IMR-90 (cell line): ENCODE measurements around the gene SORCS1. TPM values are rescaled to one million over a fixed set of nuclear protein-coding genes. Genes with fewer than 3 reads are reported as not detected.

Source experiments
- ATAC-seq: fragments of 200-7000 bp; cut with Tn5 transposase; 2 replicates; pipeline ENCODE4 v1.9.1; 2020; ENCODE audit warnings: low read depth, mild to moderate bottlenecking, moderate library complexity
- BruUV-seq: library from RNA; stranded (reverse); fragments of 400-500 nt; replicated peaks from 2 replicates; lab custom pipeline; 2021; lab: Mats Ljungman, UMichigan
- CTCF ChIA-PET: fragments of 300-600 bp; formaldehyde crosslinking; extraction: SDS; loops from one replicate; lab custom pipeline; 2021; ENCODE audit warnings: antibody characterized with exemption; lab: Yijun Ruan, JAX
- POLR2A ChIA-PET: fragments of 300-600 bp; sonication (Branson Sonifier 250); formaldehyde crosslinking; loops from one replicate; lab custom pipeline; 2022; ENCODE audit warnings: antibody characterized with exemption; ENCODE audit not compliant: unreplicated experiment; lab: Charles Lee
- DNase-seq: peaks from one replicate; pipeline ENCODE4 v3.0.0; 2013
- H2AFZ ChIP-seq: replicated peaks from 2 replicates; pipeline ENCODE3; 2013; ENCODE audit warnings: low read length, mild to moderate bottlenecking; ENCODE audit not compliant: poor library complexity
- H2AK5ac ChIP-seq: 2 replicates; pipeline ENCODE4 v1.6.1; 2013; ENCODE audit warnings: low read depth, low read length, inconsistent platforms
- H2AK9ac ChIP-seq: replicated peaks from 2 replicates; pipeline ENCODE3; 2013; ENCODE audit warnings: mild to moderate bottlenecking, low read depth, low read length, moderate library complexity; ENCODE audit not compliant: poor library complexity
- H2BK120ac ChIP-seq: 2 replicates; pipeline ENCODE4 v1.6.1; 2013; ENCODE audit warnings: low read depth, low read length, inconsistent platforms
- H2BK15ac ChIP-seq: 3 replicates; pipeline ENCODE4 v1.6.1; 2013; ENCODE audit warnings: low read depth, low read length, inconsistent platforms
- H2BK20ac ChIP-seq: 2 replicates; pipeline ENCODE4 v1.6.1; 2013; ENCODE audit warnings: low read depth, mild to moderate bottlenecking, inconsistent platforms, low read length, moderate library complexity
- H2BK5ac ChIP-seq: 2 replicates; pipeline ENCODE4 v1.6.1; 2013; ENCODE audit warnings: mild to moderate bottlenecking, low read depth, low read length, inconsistent platforms; ENCODE audit not compliant: poor library complexity, severe bottlenecking
- H3K14ac ChIP-seq: replicated peaks from 2 replicates; pipeline ENCODE4 v1.6.1; 2013; ENCODE audit warnings: low read depth, low read length, inconsistent platforms
- H3K18ac ChIP-seq: 2 replicates; pipeline ENCODE4 v1.6.1; 2013; ENCODE audit warnings: low read depth, low read length, control low read depth
- H3K23ac ChIP-seq: 2 replicates; pipeline ENCODE4 v1.6.1; 2013; ENCODE audit warnings: low read depth, low read length, inconsistent platforms
- H3K27ac ChIP-seq: 2 replicates; pipeline ENCODE4 v1.5.1; 2013; ENCODE audit warnings: mild to moderate bottlenecking, control low read depth, low read length; ENCODE audit not compliant: insufficient read depth
- H3K27me3 ChIP-seq: 2 replicates; pipeline ENCODE4 v1.6.1; 2013; ENCODE audit warnings: low read length; ENCODE audit not compliant: control insufficient read depth, insufficient read depth
- H3K36me3 ChIP-seq: 2 replicates; pipeline ENCODE4 v1.6.1; 2013; ENCODE audit warnings: low read length, mixed read lengths; ENCODE audit not compliant: control insufficient read depth, insufficient read depth
- H3K4ac ChIP-seq: 2 replicates; pipeline ENCODE4 v1.6.1; 2013; ENCODE audit warnings: low read depth, low read length, inconsistent platforms
- H3K4me1 ChIP-seq: 2 replicates; pipeline ENCODE4 v1.6.1; 2013; ENCODE audit warnings: low read length, mixed read lengths; ENCODE audit not compliant: control insufficient read depth, insufficient read depth
- H3K4me2 ChIP-seq: 2 replicates; pipeline ENCODE4 v1.6.1; 2013; ENCODE audit warnings: low read depth, mild to moderate bottlenecking, control low read depth, low read length, moderate library complexity
- H3K4me3 ChIP-seq: 2 replicates; pipeline ENCODE4 v1.5.1; 2013; ENCODE audit warnings: low read depth, mild to moderate bottlenecking, control low read depth, low read length, moderate library complexity; ENCODE audit not compliant: insufficient read depth
- H3K56ac ChIP-seq: 2 replicates; pipeline ENCODE4 v1.6.1; 2013; ENCODE audit warnings: low read length, inconsistent platforms; ENCODE audit not compliant: insufficient read depth; ENCODE audit errors: extremely low read depth
- H3K79me1 ChIP-seq, 2 experiments: 2 replicates each; pipeline ENCODE4 v1.6.1; 2013; ENCODE audit warnings: low read length in 2 of 2, inconsistent platforms in 1 of 2, low read depth in 1 of 2
- H3K9ac ChIP-seq: 2 replicates; pipeline ENCODE4 v1.6.1; 2013; ENCODE audit warnings: low read depth, low read length, control low read depth
- H3K9me1 ChIP-seq: 2 replicates; pipeline ENCODE4 v1.6.1; 2013; ENCODE audit warnings: low read length, inconsistent platforms; ENCODE audit not compliant: insufficient read depth
- H3K9me3 ChIP-seq: 2 replicates; pipeline ENCODE4 v1.6.1; 2013; ENCODE audit warnings: low read length; ENCODE audit not compliant: control insufficient read depth, insufficient read depth
- H4K20me1 ChIP-seq: 2 replicates; pipeline ENCODE4 v1.6.1; 2013; ENCODE audit warnings: low read length, inconsistent platforms; ENCODE audit not compliant: insufficient read depth
- H4K5ac ChIP-seq: 2 replicates; pipeline ENCODE4 v1.6.1; 2013; ENCODE audit warnings: mild to moderate bottlenecking, low read depth, low read length, control low read depth
- H4K8ac ChIP-seq, 2 experiments: 2 replicates each; pipeline ENCODE4 v1.6.1; 2013; ENCODE audit warnings: low read depth in 2 of 2, low read length in 2 of 2, control low read depth in 1 of 2, inconsistent platforms in 1 of 2
- H4K91ac ChIP-seq: 2 replicates; pipeline ENCODE4 v1.6.1; 2013; ENCODE audit warnings: low read depth, low read length, inconsistent platforms; ENCODE audit not compliant: insufficient read depth
- BHLHE40 ChIP-seq: fragments of 150-350 bp; IDR thresholded peaks from 2 replicates; pipeline ENCODE4 v1.6.1; 2016; ENCODE audit warnings: mild to moderate bottlenecking, low read depth, low read length
- CEBPB ChIP-seq: IDR thresholded peaks from 2 replicates; pipeline ENCODE4 v1.6.1; 2012; ENCODE audit warnings: low read depth, low read length, improper control_type of control experiment
- CHD1 ChIP-seq: IDR thresholded peaks from 2 replicates; pipeline ENCODE4 v1.6.1; 2012; ENCODE audit warnings: low read depth, low read length, improper control_type of control experiment
- CTCF ChIP-seq: conservative IDR thresholded peaks from 2 replicates; pipeline ENCODE4 v1.5.1; 2012; ENCODE audit warnings: mild to moderate bottlenecking, low read depth, low read length, improper control_type of control experiment
- FOS ChIP-seq: fragments of 150-350 bp; IDR thresholded peaks from 2 replicates; pipeline ENCODE4 v1.6.1; 2016; ENCODE audit warnings: low read depth, low read length
- MAFK ChIP-seq: IDR thresholded peaks from 2 replicates; pipeline ENCODE4 v1.6.1; 2012; ENCODE audit warnings: low read depth, low read length, improper control_type of control experiment
- MAZ ChIP-seq: IDR thresholded peaks from 2 replicates; pipeline ENCODE4 v1.6.1; 2012; ENCODE audit warnings: low read depth, mild to moderate bottlenecking, low read length, improper control_type of control experiment, moderate library complexity, borderline replicate concordance
- MXI1 ChIP-seq: IDR thresholded peaks from 2 replicates; pipeline ENCODE4 v1.6.1; 2012; ENCODE audit warnings: low read depth, mild to moderate bottlenecking, low read length, moderate library complexity, borderline replicate concordance
- NFE2L2 ChIP-seq: fragments of 150-350 bp; IDR thresholded peaks from 2 replicates; pipeline ENCODE4 v1.6.1; 2016; ENCODE audit warnings: low read depth, mild to moderate bottlenecking, low read length
- POLR2A ChIP-seq: IDR thresholded peaks from 2 replicates; pipeline ENCODE4 v1.6.1; 2012; ENCODE audit warnings: mild to moderate bottlenecking, low read depth, low read length
- RAD21 ChIP-seq: IDR thresholded peaks from 2 replicates; pipeline ENCODE4 v1.6.1; 2012; ENCODE audit warnings: low read length, improper control_type of control experiment
- RCOR1 ChIP-seq: IDR thresholded peaks from 2 replicates; pipeline ENCODE4 v1.6.1; 2012; ENCODE audit warnings: mild to moderate bottlenecking, low read length, improper control_type of control experiment; ENCODE audit not compliant: insufficient replicate concordance
- RFX5 ChIP-seq: IDR thresholded peaks from 2 replicates; pipeline ENCODE4 v1.8.0; 2012; ENCODE audit warnings: low read depth, mild to moderate bottlenecking, low read length, moderate library complexity
- SMC3 ChIP-seq: fragments of 150-350 bp; IDR thresholded peaks from 2 replicates; pipeline ENCODE4 v1.6.1; 2016; ENCODE audit warnings: low read depth, mild to moderate bottlenecking, antibody characterized with exemption, low read length, moderate library complexity
- WGBS, 2 experiments: methylation state at CpG; one replicate each; pipeline versions ENCODE4 v1.1.5 to v1.1.7; 2013; ENCODE audit warnings: missing lambda C conversion rate in 2 of 2; ENCODE audit not compliant: insufficient read length in 1 of 2; ENCODE audit errors: extremely low coverage in 2 of 2; 5-methylcytosine and 5-hydroxymethylcytosine counted together
- dilution Hi-C: fragments of 300-500 bp; cut with HindIII; formaldehyde crosslinking; loops from one replicate; pipeline ENCODE4 v1.14.3; 2018; ENCODE audit warnings: low sequenced_read_pairs; ENCODE audit not compliant: unreplicated experiment
- in situ Hi-C: fragments of 300-500 bp; cut with MboI; formaldehyde crosslinking; loops from 3 replicates; pipeline ENCODE4 v1.14.3; 2019; ENCODE audit warnings: low sequenced_read_pairs, inconsistent platforms, mixed read lengths
- intact Hi-C: fragments of 100-400 bp; cut with micrococcal nuclease; formaldehyde crosslinking; loops from 2 replicates; pipeline ENCODE4 v1.10.0; 2022
- polyA plus RNA-seq, 3 experiments: library from polyadenylated mRNA; depleted of rRNA; stranded (reverse); fragments of >200 nt; gene quantifications; 2 replicates each; pipeline ENCODE4 v1.2.3, GENCODE V29; 2012; ENCODE audit warnings: low replicate concordance in 1 of 3
- total RNA-seq: library from RNA; depleted of rRNA; stranded (reverse); fragments of >200 nt; gene quantifications from 2 replicates; pipeline ENCODE4 v1.2.3, GENCODE V29; 2012
- TF ChIP-seq, protein P1 (sequence below): fragments of 150-350 bp; IDR thresholded peaks from 2 replicates; pipeline ENCODE4 v1.6.1; 2017; ENCODE audit warnings: mild to moderate bottlenecking, antibody characterized with exemption, low read length, low read depth
- TF ChIP-seq, protein P2 (sequence below): fragments of 150-350 bp; IDR thresholded peaks from 2 replicates; pipeline ENCODE4 v1.6.1; 2016; ENCODE audit warnings: low read depth, mild to moderate bottlenecking, low read length, moderate library complexity, borderline replicate concordance

SORCS1 gene
- total and polyA plus RNA-seq, 2 of the 4 experiments (the other 2 are of a cell fraction): under 0.01 TPM; not detected in 1

DNA sequence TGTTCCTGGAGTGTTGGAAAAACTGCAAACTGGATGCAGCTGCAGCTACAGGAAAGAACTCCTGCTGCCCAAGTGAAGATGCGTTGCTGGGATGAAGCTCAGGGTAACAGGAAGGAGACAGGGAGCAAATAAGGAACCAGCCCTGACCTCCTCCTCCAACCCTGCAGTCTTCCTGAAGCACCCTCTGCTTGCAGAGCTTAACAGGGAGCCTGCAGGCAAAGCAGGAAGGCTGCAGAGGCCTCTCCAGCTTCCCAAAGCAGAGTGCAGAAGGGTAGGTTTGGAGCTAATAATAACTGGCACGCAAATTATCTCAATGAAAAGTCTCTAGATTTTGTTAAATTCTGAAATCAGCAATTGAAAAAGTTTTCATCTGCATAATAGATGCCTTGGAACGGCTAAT, 92.5 kb downstream of the SORCS1 start:
- Histone ChIP-seq H3K9ac (no peak overlapping the region), H3K18ac (no peak overlapping the region), H3K56ac (no peak overlapping the region), H2BK120ac (no peak overlapping the region), H2BK5ac (no peak overlapping the region), H3K36me3 (no peaks in the 10 kb centered on the region), H4K91ac (no peak overlapping the region), H3K4ac (no peak overlapping the region), H2BK15ac (no peak overlapping the region), H4K5ac (no peak overlapping the region), H3K4me3 (no peak overlapping the region), H4K20me1 (no peaks in the 10 kb centered on the region), H2AK5ac (no peak overlapping the region), H2AK9ac (no peak overlapping the region), H3K27ac (no peak overlapping the region), H3K79me1 (no peaks in the 10 kb centered on the region), H3K14ac (no peak overlapping the region), H3K23ac (no peak overlapping the region), H3K27me3 (no peaks in the 10 kb centered on the region), H3K9me3 (peaks cover 5% of the 10 kb centered on the region), H3K4me1 (no peaks in the 10 kb centered on the region), H2BK20ac (no peak overlapping the region), H3K4me2 (no peak overlapping the region), H3K9me1 (no peaks in the 10 kb centered on the region), H4K8ac (no peak overlapping the region), H2AFZ (no peak overlapping the region)
- BruUV-seq: no TSS peak
- WGBS, 2 experiments: no CpG with 5 or more reads among the region's 3 CpGs
- in situ Hi-C loops: no loop called here
- DNase-seq (no peak), ATAC-seq (no peak)
- intact Hi-C loops: no loop called here
- TF ChIP-seq MAFK (no peak), RAD21 (no peak), FOS (no peak), BHLHE40 (no peak), POLR2A (no peak), CTCF (no peak), RCOR1 (no peak), SMC3 (no peak), RFX5 (no peak), NFE2L2 (no peak), MXI1 (no peak), CHD1 (no peak), MAZ (no peak), CEBPB (no peak)
- TF ChIP-seq, protein P1, sequence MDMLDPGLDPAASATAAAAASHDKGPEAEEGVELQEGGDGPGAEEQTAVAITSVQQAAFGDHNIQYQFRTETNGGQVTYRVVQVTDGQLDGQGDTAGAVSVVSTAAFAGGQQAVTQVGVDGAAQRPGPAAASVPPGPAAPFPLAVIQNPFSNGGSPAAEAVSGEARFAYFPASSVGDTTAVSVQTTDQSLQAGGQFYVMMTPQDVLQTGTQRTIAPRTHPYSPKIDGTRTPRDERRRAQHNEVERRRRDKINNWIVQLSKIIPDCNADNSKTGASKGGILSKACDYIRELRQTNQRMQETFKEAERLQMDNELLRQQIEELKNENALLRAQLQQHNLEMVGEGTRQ: no peak
- TF ChIP-seq, protein P2, sequence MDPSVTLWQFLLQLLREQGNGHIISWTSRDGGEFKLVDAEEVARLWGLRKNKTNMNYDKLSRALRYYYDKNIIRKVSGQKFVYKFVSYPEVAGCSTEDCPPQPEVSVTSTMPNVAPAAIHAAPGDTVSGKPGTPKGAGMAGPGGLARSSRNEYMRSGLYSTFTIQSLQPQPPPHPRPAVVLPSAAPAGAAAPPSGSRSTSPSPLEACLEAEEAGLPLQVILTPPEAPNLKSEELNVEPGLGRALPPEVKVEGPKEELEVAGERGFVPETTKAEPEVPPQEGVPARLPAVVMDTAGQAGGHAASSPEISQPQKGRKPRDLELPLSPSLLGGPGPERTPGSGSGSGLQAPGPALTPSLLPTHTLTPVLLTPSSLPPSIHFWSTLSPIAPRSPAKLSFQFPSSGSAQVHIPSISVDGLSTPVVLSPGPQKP: no peak
- dilution Hi-C loops: no loop called here
- ChIA-PET CTCF (no interaction called here), POLR2A (no interaction called here)
